Measurements from ENCODE around the gene SCNN1A. TPM values are rescaled to one million over a fixed set of nuclear protein-coding genes. Genes with fewer than 3 reads are reported as not detected.

Gene SCNN1A
- total and polyA plus RNA-seq, 2 of the 13 experiments (the other 11 are each of a cell fraction or from before 2014, with no cell fraction given): 1.5 to 14.6 TPM

DNA sequence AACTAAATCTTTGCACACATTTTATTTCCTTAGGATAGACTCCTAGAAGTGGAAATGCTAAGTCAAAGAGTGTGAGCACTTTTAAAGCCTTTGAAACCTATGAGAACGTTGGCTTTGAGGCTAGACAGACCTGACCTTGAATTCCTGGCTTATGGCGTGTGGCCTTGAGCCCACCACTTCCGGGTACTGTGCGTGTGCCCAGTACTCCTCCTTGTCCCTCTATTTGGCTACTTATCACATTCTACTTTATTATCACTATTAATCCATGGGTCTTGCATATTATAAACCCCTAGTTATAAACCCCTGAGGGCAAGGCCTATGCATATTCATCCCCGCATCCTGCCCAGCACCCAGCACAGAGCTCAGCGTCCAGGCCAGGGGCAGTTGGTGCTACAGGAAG lies 43.4 kb upstream of the SCNN1A start (continued):
- TF ChIP-seq ELF1 (CRISPR knock-in tag; IDR thresholded peaks at IDR 0.05): peak; percentile 80
- peak; percentile 30; the same call in 1 of the 2 replicates for TF ChIP-seq HMG20A (CRISPR knock-in tag; IDR thresholded peaks at IDR 0.05; ENCODE audit: borderline replicate concordance)
- TF ChIP-seq ZNF550 (CRISPR knock-in tag; IDR thresholded peaks at IDR 0.05; ENCODE audit: borderline replicate concordance): no peak
- TF ChIP-seq ZNF558 (CRISPR knock-in tag; IDR thresholded peaks at IDR 0.05; ENCODE audit: borderline replicate concordance): no peak

GRCh38 chr12:6416596-6416995 lies 41.2 kb upstream of the SCNN1A start:
- H3K9me3 ChIP-seq (ENCODE audit: low read length): no peaks in the 10 kb centered on the region
- no TSS peak for BruUV-seq (replicated peaks)
- intact Hi-C loops (cut with micrococcal nuclease; ENCODE audit: unreplicated experiment): no loop called here
- no peak for TF ChIP-seq ETV6 (CRISPR knock-in tag; conservative IDR thresholded peaks at IDR 0.05)
- POLR2A ChIA-PET: no interaction called here
- no peaks in the 10 kb centered on the region for H3K36me3 ChIP-seq (replicated peaks in 1 of 2; ENCODE audit: control insufficient read depth in 1 of 2, insufficient read depth in 2 of 2, low read length in 2 of 2)
- H3K27ac ChIP-seq (ENCODE audit: extremely low read length, insufficient read depth, low read length): no peak overlapping the region
- no peak overlapping the region for H3K4me3 ChIP-seq (replicated peaks in 1 of 3; ENCODE audit: insufficient read depth in 1 of 3, low read depth in 2 of 3, low read length in 3 of 3)
- H3K27me3 ChIP-seq (ENCODE audit: control insufficient read depth in 1 of 2, insufficient read depth in 2 of 2, low read length in 2 of 2): no peaks in the 10 kb centered on the region
- no peak for ATAC-seq
- no peaks in the 10 kb centered on the region for H4K20me1 ChIP-seq (ENCODE audit: insufficient read depth, low read length)
- in situ Hi-C loops (cut with HindIII; ENCODE audit: extremely low pct_ligation_motif_present, low pct_unique_long_range_greater_than_20kb): no loop called here
- WGBS (ENCODE audit: low lambda C conversion rate): 66% methylated on average over 3 of the region's 3 CpGs
- no peak overlapping the region for H3K9ac ChIP-seq (ENCODE audit: insufficient read depth, low read depth, low read length)
- no peak overlapping the region for H2AFZ ChIP-seq (ENCODE audit: low read length)
- no peak overlapping the region for H3K4me2 ChIP-seq (ENCODE audit: low read depth, low read length)
- no peaks in the 10 kb centered on the region for H3K79me2 ChIP-seq (ENCODE audit: insufficient read depth, low read length)
- no peak for DNase-seq (ENCODE audit: low spot score)
- CTCF ChIA-PET (ENCODE audit: low intra/inter-chr PET ratio, low total read pairs): interaction anchor here (0.6 kb wide), 1 partner anchor 107 kb away, joined by 3 read pairs; no protein-coding TSS in a partner anchor
- peaks cover 27% of the 10 kb centered on the region for H3K4me1 ChIP-seq (ENCODE audit: insufficient read depth, low read length)
- no peak for FAIRE-seq

DNA sequence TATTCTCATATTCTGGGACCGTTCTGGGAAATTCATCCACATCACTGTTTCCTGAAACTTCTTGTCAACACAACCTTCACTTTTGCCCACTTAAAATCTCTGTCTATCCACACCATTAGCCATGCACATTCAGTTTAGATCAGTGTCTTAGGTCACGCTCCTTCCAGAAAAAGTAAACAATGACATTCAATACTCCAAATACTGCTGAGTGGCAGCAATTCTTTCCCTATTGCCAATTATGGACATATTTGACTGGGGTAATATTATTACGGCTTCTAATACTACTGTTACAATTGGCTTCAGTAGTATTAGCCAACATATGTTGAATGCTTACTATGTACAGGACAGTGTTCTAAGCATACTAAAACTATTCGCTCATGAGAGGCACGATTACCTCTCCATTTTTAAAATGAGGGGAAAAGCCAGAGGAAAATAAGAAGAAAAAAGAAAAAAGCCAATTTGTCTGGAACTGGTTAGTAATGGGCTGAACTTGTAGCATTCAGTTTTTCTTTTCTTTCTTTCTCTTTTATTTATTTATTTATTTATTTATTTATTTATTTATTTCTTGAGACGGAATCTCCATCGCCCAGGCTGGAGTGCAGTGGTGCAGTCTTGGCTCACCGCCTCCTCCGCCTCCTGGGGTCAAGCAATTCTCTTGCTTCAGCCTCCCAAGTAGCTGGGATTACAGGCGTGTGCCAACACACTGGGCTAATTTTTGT lies 32.0 kb upstream of the SCNN1A start:
- Histone ChIP-seq H3K4me1 (ENCODE audit: insufficient read depth, low read length) (no peaks in the 10 kb centered on the region; the same call in 1 of the 2 replicates), H4K20me1 (ENCODE audit: insufficient read depth, low read length) (no peaks in the 10 kb centered on the region), H3K79me2 (ENCODE audit: insufficient read depth, low read length) (no peaks in the 10 kb centered on the region), H3K27me3 (ENCODE audit: control insufficient read depth in 1 of 2, insufficient read depth in 2 of 2, low read length in 2 of 2) (no peaks in the 10 kb centered on the region), H3K27ac (ENCODE audit: extremely low read length, insufficient read depth, low read length) (no peak overlapping the region), H3K4me3 (replicated peaks in 1 of 3; ENCODE audit: insufficient read depth in 1 of 3, low read depth in 2 of 3, low read length in 3 of 3) (no peak overlapping the region), H2AFZ (ENCODE audit: low read length) (no peak overlapping the region), H3K4me2 (ENCODE audit: low read depth, low read length) (no peak overlapping the region), H3K36me3 (replicated peaks in 1 of 2; ENCODE audit: control insufficient read depth in 1 of 2, insufficient read depth in 2 of 2, low read length in 2 of 2) (no peaks in the 10 kb centered on the region), H3K9me3 (ENCODE audit: low read length) (no peaks in the 10 kb centered on the region), H3K9ac (ENCODE audit: insufficient read depth, low read depth, low read length) (no peak overlapping the region)
- FAIRE-seq (no peak), ATAC-seq (no peak), DNase-seq (ENCODE audit: low spot score) (no peak)
- in situ Hi-C loops (cut with HindIII; ENCODE audit: extremely low pct_ligation_motif_present, low pct_unique_long_range_greater_than_20kb): no loop called here
- no TSS peak for BruUV-seq (replicated peaks)
- ChIA-PET CTCF (ENCODE audit: low intra/inter-chr PET ratio, low total read pairs) (no interaction called here), POLR2A (no interaction called here)
- intact Hi-C loops (cut with micrococcal nuclease; ENCODE audit: unreplicated experiment): no loop called here
- 90% methylated on average over 10 of the region's 10 CpGs for WGBS (ENCODE audit: low lambda C conversion rate)
- TF ChIP-seq, protein P1, sequence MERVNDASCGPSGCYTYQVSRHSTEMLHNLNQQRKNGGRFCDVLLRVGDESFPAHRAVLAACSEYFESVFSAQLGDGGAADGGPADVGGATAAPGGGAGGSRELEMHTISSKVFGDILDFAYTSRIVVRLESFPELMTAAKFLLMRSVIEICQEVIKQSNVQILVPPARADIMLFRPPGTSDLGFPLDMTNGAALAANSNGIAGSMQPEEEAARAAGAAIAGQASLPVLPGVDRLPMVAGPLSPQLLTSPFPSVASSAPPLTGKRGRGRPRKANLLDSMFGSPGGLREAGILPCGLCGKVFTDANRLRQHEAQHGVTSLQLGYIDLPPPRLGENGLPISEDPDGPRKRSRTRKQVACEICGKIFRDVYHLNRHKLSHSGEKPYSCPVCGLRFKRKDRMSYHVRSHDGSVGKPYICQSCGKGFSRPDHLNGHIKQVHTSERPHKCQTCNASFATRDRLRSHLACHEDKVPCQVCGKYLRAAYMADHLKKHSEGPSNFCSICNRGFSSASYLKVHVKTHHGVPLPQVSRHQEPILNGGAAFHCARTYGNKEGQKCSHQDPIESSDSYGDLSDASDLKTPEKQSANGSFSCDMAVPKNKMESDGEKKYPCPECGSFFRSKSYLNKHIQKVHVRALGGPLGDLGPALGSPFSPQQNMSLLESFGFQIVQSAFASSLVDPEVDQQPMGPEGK (CRISPR knock-in tag; IDR thresholded peaks at IDR 0.05): no peak
- TF ChIP-seq ZNF558 (CRISPR knock-in tag; IDR thresholded peaks at IDR 0.05; ENCODE audit: borderline replicate concordance) (no peak), MAFF (IDR thresholded peaks at IDR 0.05; ENCODE audit: low read depth, low read length) (peak; percentile 34; the same call in 1 of the 2 replicates), BCL6 (CRISPR knock-in tag; IDR thresholded peaks at IDR 0.05) (peak; percentile 37; the same call in 1 of the 2 replicates), MAFK (conservative IDR thresholded peaks at IDR 0.05 in 1 of 2, IDR thresholded peaks at IDR 0.05 in 1 of 2; ENCODE audit: low read length in 2 of 2) (peak; percentile 28 to 31; a peak in 1 of 4 replicates), SRSF4 (IDR thresholded peaks at IDR 0.05; ENCODE audit: low read depth, low read length, poor library complexity, severe bottlenecking) (no peak), NR2F1 (CRISPR knock-in tag; IDR thresholded peaks at IDR 0.05) (no peak)
- TF ChIP-seq, protein P2, sequence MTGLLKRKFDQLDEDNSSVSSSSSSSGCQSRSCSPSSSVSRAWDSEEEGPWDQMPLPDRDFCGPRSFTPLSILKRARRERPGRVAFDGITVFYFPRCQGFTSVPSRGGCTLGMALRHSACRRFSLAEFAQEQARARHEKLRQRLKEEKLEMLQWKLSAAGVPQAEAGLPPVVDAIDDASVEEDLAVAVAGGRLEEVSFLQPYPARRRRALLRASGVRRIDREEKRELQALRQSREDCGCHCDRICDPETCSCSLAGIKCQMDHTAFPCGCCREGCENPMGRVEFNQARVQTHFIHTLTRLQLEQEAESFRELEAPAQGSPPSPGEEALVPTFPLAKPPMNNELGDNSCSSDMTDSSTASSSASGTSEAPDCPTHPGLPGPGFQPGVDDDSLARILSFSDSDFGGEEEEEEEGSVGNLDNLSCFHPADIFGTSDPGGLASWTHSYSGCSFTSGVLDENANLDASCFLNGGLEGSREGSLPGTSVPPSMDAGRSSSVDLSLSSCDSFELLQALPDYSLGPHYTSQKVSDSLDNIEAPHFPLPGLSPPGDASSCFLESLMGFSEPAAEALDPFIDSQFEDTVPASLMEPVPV (CRISPR knock-in tag; IDR thresholded peaks at IDR 0.05): no peak

Measured in HepG2 (cell line).